BLaER1 treated with 17β-estradiol and CSF1 and Interleukin-3, amounts not matched to agents 10 nM and 100 nM (cell line): ENCODE results near the gene PIGH.

Source experiments
- H3K27ac ChIP-seq, 11 experiments: shearing (Covaris generic); formaldehyde crosslinking; 2 replicates each; pipeline ENCODE4 v1.8.1; 2022
- H3K27me3 ChIP-seq, 11 experiments: shearing (Covaris generic); formaldehyde crosslinking; 2 replicates each; pipeline ENCODE4 v1.8.1; 2022
- H3K36me3 ChIP-seq, 11 experiments: shearing (Covaris generic); formaldehyde crosslinking; 2 replicates each; pipeline ENCODE4 v1.8.1; 2022
- H3K4me1 ChIP-seq, 10 experiments: shearing (Covaris generic); formaldehyde crosslinking; 2 replicates each; pipeline ENCODE4 v1.8.1; 2022
- H3K4me2 ChIP-seq, 11 experiments: shearing (Covaris generic); formaldehyde crosslinking; 2 replicates each; pipeline ENCODE4 v1.8.1; 2022
- H3K4me3 ChIP-seq, 10 experiments: shearing (Covaris generic); formaldehyde crosslinking; 2 replicates each; pipeline ENCODE4 v1.8.1; 2022
- H3K9ac ChIP-seq, 11 experiments: shearing (Covaris generic); formaldehyde crosslinking; 2 replicates each; pipeline ENCODE4 v1.8.1; 2022
- H3K9me3 ChIP-seq, 11 experiments: shearing (Covaris generic); formaldehyde crosslinking; replicated peaks in 1 of 11; 2 replicates each; pipeline ENCODE4 v1.8.1; 2022
- H4K20me1 ChIP-seq, 11 experiments: shearing (Covaris generic); formaldehyde crosslinking; 2 replicates each; pipeline ENCODE4 v1.8.1; 2022
- Cebpa-rat ChIP-seq, 11 experiments: shearing (Covaris generic); IDR thresholded peaks; 2 replicates each; pipeline ENCODE4 v1.8.1; 2022

The PIGH gene

GRCh38 chr14:67574156-67574555, 25.9 kb downstream of the PIGH start:
- H4K20me1 ChIP-seq = no peaks in the 10 kb centered on the region
- no peaks in the 10 kb centered on the region for H3K9me3 ChIP-seq
- no peak overlapping the region for H3K4me2 ChIP-seq
- no peak overlapping the region for H3K9ac ChIP-seq
- H3K27me3 ChIP-seq = no peaks in the 10 kb centered on the region
- H3K4me3 ChIP-seq = no peak overlapping the region
- H3K36me3 ChIP-seq = no peaks in the 10 kb centered on the region
- no peak for TF ChIP-seq Cebpa-rat (IDR thresholded peaks at IDR 0.05)
- no peak overlapping the region for H3K27ac ChIP-seq
- H3K4me1 ChIP-seq = peaks cover 0 to 12% (median 0%) of the 10 kb centered on the region in 10 experiments; a peak in 7 of 20 replicates

DNA sequence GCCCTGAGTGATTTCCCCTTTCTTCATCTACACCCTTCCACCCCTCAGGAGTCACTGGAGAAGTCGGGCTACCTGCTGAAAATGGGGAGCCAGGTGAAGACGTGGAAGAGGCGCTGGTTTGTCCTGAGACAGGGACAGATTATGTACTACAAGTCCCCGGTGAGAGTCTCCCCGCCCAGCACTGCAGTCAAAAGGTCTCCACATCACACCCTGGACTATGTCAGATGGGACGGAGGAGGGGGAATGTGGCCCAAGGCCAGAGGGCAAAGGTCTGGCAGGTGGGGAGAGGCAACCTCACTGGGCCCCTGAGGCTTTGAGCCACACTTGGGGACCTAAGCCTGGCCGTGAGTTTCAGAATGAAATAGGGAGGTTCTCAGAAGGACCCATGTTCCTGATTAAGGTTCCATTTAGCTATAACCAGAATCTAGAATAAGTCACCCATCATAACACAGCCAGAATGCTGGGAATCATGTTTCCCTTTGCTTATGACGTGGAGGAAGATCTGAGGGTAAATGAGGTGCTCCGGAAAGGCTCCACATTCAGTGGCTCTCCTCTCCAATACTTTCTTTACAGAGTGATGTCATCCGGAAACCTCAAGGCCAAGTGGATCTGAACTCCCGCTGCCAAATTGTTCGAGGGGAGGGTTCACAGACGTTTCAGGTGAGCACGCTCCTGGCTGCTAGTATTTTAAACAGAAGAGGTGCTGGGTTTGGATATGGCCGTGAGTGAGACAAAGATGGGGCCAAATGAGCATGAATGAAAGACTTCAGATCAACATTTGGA, 26.6 kb downstream of the PIGH start:
- H3K27ac ChIP-seq = no peak overlapping the region
- TF ChIP-seq Cebpa-rat (IDR thresholded peaks at IDR 0.05) = no peak
- no peak overlapping the region for H3K4me2 ChIP-seq
- H3K36me3 ChIP-seq = no peaks in the 10 kb centered on the region
- no peaks in the 10 kb centered on the region for H4K20me1 ChIP-seq
- no peak overlapping the region for H3K4me3 ChIP-seq
- no peaks in the 10 kb centered on the region for H3K9me3 ChIP-seq
- peaks cover 0 to 12% (median 0%) of the 10 kb centered on the region in 10 experiments; a peak in 7 of 20 replicates for H3K4me1 ChIP-seq
- no peak overlapping the region for H3K9ac ChIP-seq
- H3K27me3 ChIP-seq = no peaks in the 10 kb centered on the region

DNA sequence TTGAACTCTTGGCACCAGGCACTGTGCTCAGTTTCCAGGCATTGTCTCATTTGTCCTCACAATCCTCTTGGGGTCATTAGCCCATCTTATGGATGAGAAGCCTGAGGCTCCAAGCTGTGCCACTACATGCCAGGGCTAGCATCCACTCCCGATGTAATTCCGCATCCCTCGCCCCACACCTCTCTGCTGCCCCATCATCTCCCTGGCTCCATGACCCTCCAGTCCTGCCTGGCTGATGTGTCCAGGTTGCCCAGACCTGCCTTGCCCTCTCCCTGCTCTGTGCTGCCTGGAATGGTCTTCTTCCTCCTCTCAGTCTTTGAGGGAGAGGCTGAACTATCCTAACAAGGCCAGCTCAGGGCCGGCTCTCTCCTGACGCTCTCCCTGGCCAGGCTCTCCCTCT, 27.5 kb downstream of the PIGH start:
- Histone ChIP-seq H3K9me3 (no peaks in the 10 kb centered on the region), H3K4me2 (no peak overlapping the region), H3K27ac (no peak overlapping the region), H4K20me1 (no peaks in the 10 kb centered on the region), H3K9ac (no peak overlapping the region), H3K27me3 (no peaks in the 10 kb centered on the region), H3K36me3 (no peaks in the 10 kb centered on the region), H3K4me3 (no peak overlapping the region), H3K4me1 (peaks cover 0 to 12% (median 0%) of the 10 kb centered on the region in 10 experiments; a peak in 7 of 20 replicates)
- TF ChIP-seq Cebpa-rat (IDR thresholded peaks at IDR 0.05) = no peak

GRCh38 chr14:67571991-67572323, 28.1 kb downstream of the PIGH start:
- H3K4me3 ChIP-seq = no peak overlapping the region
- no peak overlapping the region for H3K4me2 ChIP-seq
- no peak overlapping the region for H3K9ac ChIP-seq
- H4K20me1 ChIP-seq = no peaks in the 10 kb centered on the region
- no peak overlapping the region for H3K27ac ChIP-seq
- no peaks in the 10 kb centered on the region for H3K36me3 ChIP-seq
- peaks cover 0 to 12% (median 0%) of the 10 kb centered on the region in 10 experiments; a peak in 7 of 20 replicates for H3K4me1 ChIP-seq
- TF ChIP-seq Cebpa-rat (IDR thresholded peaks at IDR 0.05) = no peak
- no peaks in the 10 kb centered on the region for H3K27me3 ChIP-seq
- H3K9me3 ChIP-seq = no peaks in the 10 kb centered on the region

DNA sequence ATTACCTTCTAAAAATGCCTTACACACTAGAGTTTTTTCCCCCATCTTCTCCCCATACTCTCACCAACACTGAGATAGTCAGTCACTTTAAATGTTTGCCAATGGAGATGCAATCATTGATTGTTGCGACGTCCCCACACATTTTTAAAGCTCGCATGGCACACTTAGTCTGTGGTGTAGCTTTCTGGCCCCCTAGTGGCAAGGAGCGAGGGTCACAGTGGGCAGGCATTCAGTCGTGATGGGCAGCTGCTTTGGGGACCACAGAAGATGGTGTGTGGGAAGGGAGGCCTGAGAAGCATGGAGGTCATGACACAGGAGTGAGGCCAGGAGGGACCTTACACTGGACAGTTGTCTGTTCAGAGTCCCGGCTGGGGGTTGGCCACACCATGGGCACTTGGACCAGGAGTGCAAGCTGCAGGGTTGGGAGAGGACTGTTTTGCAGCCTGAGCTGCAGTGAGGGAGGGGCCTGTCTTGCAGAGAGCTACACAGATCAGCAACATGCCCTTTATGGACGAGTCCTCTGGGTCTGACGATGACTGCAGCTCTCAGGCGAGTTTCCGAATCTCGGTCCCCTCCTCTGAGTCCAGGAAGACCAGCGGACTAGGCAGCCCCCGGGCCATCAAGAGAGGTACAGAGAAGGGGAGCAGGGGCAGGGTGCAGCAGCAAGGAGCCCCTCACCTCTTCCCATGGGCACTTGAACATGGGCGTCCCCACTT, 28.6 kb downstream of the PIGH start:
- Histone ChIP-seq H3K9ac (no peak overlapping the region), H4K20me1 (no peaks in the 10 kb centered on the region), H3K4me3 (no peak overlapping the region), H3K27me3 (no peaks in the 10 kb centered on the region), H3K27ac (no peak overlapping the region), H3K4me2 (no peak overlapping the region), H3K36me3 (no peaks in the 10 kb centered on the region), H3K9me3 (no peaks in the 10 kb centered on the region), H3K4me1 (peaks cover 0 to 12% (median 0%) of the 10 kb centered on the region in 10 experiments; a peak in 7 of 20 replicates)
- TF ChIP-seq Cebpa-rat (IDR thresholded peaks at IDR 0.05) = no peak

GRCh38 chr14:67570453-67570852, 29.6 kb downstream of the PIGH start:
- Histone ChIP-seq H3K27me3 (no peaks in the 10 kb centered on the region), H3K27ac (no peak overlapping the region), H3K9ac (no peak overlapping the region), H3K4me3 (no peak overlapping the region), H3K4me2 (no peak overlapping the region), H3K9me3 (no peaks in the 10 kb centered on the region), H3K36me3 (no peaks in the 10 kb centered on the region), H4K20me1 (no peaks in the 10 kb centered on the region), H3K4me1 (peaks cover 0 to 5% (median 0%) of the 10 kb centered on the region in 10 experiments; a peak in 6 of 20 replicates)
- TF ChIP-seq Cebpa-rat (IDR thresholded peaks at IDR 0.05) = no peak

GRCh38 chr14:67569651-67570290, 30.3 kb downstream of the PIGH start:
- no peaks in the 10 kb centered on the region for H3K9me3 ChIP-seq
- no peaks in the 10 kb centered on the region for H4K20me1 ChIP-seq
- H3K27me3 ChIP-seq = no peaks in the 10 kb centered on the region
- H3K4me2 ChIP-seq = no peak overlapping the region
- TF ChIP-seq Cebpa-rat (IDR thresholded peaks at IDR 0.05) = no peak
- H3K4me3 ChIP-seq = no peak overlapping the region
- H3K4me1 ChIP-seq = peaks cover 0 to 5% (median under 1%) of the 10 kb centered on the region in 10 experiments; a peak in 6 of 20 replicates
- H3K27ac ChIP-seq = no peak overlapping the region
- H3K36me3 ChIP-seq = no peaks in the 10 kb centered on the region
- no peak overlapping the region for H3K9ac ChIP-seq

- no peaks in the 10 kb centered on the region for H3K36me3 ChIP-seq
- no peak overlapping the region for H3K4me3 ChIP-seq
- no peaks in the 10 kb centered on the region for H4K20me1 ChIP-seq
- H3K27me3 ChIP-seq = no peaks in the 10 kb centered on the region
- no peak overlapping the region for H3K4me2 ChIP-seq
- H3K9ac ChIP-seq = no peak overlapping the region
- H3K9me3 ChIP-seq = no peaks in the 10 kb centered on the region
- peaks cover 0 to 12% (median 6%) of the 10 kb centered on the region in 10 experiments; a peak in 11 of 20 replicates for H3K4me1 ChIP-seq
- no peak for TF ChIP-seq Cebpa-rat (IDR thresholded peaks at IDR 0.05)
- H3K27ac ChIP-seq = no peak overlapping the region
Observed at GRCh38 chr14:67569011-67569650, 30.9 kb downstream of the PIGH start.

GRCh38 chr14:67567654-67568053, 32.4 kb downstream of the PIGH start:
- TF ChIP-seq Cebpa-rat (IDR thresholded peaks at IDR 0.05) = no peak

More at GRCh38 chr14:67567654-67568053, 32.4 kb downstream of the PIGH start:
- H3K4me2 ChIP-seq = no peak overlapping the region
- no peaks in the 10 kb centered on the region for H3K9me3 ChIP-seq
- H3K27ac ChIP-seq = no peak overlapping the region
- no peak overlapping the region for H3K4me3 ChIP-seq
- H3K36me3 ChIP-seq = no peaks in the 10 kb centered on the region
- no peak overlapping the region for H3K9ac ChIP-seq
- no peaks in the 10 kb centered on the region; a peak in 1 of 22 replicates for H4K20me1 ChIP-seq
- H3K4me1 ChIP-seq = peaks cover 0 to 12% (median 7%) of the 10 kb centered on the region in 10 experiments; a peak in 11 of 20 replicates
- no peaks in the 10 kb centered on the region for H3K27me3 ChIP-seq
